GM18867 (cell line): ENCODE results near the gene HS6ST1.
"Not testable (repeated sequence)": the region's sequence is repeated elsewhere in the genome, so short reads cannot be mapped to it uniquely, and the experiment has no call there.

Experiments
- ATAC-seq: cut with Tn5 transposase; IDR thresholded peaks from one replicate; pipeline ENCODE4 v1.9.1; 2021; ENCODE audit warnings: mild to moderate bottlenecking, moderate library complexity; ENCODE audit not compliant: unreplicated experiment

HS6ST1 gene

DNA sequence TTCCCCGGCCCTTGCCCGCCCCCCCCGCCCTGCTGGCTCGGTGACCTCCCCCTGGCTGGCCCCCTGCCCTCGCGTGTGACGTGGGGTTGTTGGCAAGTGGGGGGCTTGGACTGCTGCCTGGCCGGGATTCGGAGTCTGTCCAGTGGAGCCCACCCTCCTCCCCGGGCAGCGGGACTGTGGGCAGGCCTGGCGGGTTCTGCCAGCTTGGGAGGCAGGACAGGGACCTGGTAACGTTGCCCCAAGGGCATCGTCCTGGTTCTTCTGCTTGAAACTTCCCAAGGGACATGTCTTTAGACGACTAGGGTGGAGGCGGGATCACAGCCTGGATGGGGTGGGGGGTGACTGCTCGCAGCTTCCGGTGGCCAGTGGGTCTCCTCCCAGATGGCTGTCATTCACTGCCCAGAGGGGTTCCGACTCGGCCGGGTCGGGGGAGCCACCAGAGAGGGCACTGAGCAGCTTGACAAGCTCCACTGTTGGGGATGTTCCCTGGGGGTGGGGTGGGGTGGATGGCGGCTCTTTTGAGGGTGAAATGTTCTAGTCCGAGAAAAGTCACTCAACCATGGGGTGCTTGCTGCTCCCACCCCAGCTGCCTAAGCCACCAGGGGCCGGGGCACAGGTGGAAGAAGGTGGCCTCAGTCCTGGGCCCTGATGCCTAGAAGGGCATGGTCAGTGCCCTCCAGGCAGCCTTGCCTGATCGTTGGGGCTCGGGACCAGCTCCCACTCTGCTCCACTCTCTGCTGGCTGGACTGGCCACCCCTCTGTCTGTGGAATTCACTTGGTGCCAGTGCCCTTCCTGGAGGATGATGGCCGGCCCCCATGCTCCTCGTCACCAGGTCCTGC is 4.3 kb upstream of the HS6ST1 start:
- no peak for ATAC-seq

DNA sequence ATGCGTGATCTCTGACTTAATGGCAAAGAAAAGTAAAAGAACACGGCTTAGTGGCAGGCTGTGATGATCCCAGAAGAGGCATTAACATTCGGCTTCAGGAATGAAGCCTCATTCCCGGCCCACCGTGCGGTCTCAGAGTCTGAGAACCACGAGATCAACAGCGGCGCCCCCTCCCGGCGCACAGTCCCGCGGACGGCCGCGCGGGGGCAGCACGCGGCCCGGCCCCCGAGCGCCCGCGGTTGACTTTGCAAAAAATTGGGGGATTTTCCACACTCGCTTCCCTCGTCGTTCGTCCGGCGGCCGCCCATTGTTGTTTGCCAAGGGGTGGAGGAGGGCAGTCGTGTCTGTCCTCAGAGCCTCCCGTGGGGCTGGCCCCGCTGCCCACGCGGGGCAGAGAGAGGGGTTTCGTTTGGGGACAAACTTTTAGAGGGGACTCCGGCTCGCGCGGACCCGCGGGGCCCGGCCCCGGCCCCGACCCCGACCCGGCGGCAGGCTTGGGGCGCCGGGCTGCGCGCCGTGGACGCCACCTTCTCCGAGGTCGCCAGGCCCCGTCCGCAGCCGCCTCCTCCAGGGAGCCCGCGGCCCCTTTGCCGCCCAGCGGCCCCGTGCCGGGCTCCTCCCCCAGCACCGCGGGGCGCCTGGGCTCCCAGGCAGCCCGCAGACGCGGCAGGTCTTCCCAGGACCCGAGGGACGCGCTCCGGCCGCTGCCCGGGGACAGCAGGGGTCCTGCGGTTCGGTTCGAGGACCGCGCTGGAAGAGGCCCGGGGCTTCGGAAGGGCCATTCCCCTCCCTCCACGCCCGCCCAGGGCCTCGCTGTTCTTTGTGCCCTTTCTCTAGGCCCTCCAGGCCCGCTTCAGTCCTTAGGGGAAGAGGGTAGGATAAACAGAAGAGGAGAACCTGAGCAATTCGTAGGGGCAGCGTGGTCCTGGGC is 3.4 kb upstream of the HS6ST1 start:
- peak; percentile 54 for ATAC-seq

- no peak for ATAC-seq
Measured at GRCh38 chr2:128320906-128321771, 2.5 kb upstream of the HS6ST1 start.

GRCh38 chr2:128320192-128320905 is 1.7 kb upstream of the HS6ST1 start:
- no peak for ATAC-seq

GRCh38 chr2:128319631-128320191 is 1.0 kb upstream of the HS6ST1 start:
- no peak for ATAC-seq

DNA sequence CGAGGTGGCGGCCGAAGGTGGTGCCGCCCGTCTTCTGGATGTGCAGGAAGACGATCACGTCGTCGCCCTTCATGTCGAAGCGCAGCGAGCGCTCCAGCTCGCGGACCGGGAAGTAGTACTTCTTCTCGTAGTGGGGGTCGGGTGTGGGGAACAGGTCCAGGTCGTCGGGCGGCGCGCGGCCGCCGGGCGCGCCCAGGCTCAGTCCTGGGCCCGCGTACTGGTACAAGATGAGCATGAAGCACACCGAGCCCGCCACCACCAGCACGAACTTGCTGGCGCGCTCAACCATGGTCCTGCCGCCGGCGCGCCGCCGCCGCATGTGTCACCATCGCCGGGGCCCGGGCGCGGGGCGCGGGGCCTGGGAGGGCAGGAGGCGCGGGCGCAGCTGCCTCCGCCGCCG is 423 bp downstream of the HS6ST1 start:
- peak; percentile 7 for ATAC-seq

- ATAC-seq, result not testable (repeated sequence)
Measured at GRCh38 chr2:128317899-128318225, 806 bp downstream of the HS6ST1 start.

DNA sequence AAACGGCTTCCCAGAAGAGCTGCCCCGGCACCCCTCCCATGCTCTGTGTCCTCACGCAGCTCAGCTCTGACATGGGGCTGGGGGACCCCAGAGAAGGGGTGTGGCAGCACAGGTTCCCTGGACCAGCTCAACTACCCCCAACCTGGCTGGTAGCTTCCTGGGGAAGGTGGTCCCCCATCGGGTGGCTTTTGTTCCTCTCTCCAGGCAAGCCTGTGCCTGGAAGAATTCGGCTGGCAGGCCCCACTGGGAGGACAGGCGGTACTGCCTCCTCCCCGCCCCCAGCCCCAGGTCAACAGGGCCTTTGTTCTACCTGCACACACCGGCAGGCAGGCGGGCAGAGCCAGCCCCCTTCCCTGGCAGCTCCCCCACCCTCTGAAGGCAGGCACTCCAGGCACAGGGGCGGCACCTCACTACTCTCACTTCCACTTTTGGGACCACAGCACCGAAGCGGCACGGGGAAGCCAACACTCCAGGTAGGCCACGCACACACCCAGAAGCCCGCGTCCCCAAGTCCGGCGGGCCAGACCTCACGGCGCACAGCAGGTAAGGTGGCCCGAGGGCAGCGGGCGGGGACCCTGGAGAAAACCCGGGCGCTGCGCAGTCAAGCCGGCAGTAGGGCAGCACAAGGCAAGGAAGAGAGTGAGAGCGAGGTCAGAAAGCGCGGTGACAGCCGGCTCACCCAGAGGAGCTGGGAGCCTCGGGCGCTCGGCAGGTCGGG is 1.3 kb downstream of the HS6ST1 start:
- peak; percentile 44 for ATAC-seq

DNA sequence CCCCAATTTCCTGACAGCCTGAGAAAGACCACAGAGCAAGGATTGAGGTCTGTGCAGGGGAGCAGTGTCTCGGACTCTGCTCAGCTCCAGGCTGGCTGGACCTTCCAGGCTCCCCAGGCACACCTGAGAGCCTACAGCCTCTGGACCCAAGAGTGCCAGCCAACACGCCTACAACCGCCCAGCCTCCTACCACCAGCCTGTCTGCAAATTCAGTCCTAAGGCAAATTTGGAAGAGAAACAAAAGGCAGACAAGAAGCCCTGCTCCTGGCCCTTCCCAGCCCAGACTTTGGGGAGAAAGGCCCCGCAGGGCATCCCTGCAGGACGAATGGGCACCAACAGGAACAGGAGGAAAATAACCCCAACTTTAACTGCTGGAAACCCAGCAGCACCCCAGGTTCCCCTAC is 1.9 kb downstream of the HS6ST1 start:
- ATAC-seq, result no peak

DNA sequence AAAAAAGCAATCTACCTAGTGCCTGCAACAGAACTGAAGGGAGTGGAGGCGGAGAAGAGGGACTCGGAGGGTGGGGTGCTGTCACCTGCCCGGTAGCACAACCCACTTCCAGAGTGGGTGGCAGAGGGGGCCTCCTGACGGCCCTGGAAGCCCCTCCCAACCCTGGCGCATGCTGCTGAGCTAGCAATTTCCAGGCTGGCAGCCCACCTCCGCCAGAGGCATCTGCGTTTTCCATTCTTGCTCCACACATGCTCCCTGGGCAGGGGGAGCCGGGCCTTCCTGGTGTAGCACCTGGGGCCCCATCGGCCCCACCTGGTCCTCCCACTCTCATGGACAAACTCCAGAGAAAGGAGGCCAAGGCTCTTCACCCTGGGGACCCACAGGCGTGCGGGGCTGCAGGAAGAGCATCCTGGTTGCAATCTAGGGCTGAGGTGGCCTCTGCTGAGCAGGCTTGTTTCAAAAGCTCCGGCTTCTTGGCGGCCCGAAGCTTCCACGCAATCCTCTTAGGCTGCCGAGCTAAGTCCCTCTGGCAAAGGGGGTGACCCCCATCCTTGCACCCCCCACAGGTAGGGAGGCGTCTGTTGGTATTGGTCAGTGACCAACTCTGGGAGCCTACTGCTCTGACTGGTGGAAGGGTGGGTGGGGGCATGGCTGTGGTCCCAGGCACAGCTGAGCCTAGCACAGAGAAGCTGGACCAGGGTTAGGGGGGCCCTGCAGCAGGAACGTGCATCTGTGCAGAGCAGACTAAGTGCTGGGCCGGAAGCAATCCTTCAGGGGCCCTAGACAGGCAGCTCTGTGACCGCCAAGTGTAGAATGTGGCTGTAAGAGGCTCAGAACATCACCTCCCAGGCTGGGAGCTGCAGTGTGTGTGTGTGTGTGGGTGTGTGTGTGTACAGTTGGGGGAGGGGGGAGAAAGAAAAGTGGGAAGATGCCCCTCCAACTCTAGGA is 2.6 kb downstream of the HS6ST1 start:
- ATAC-seq, result no peak

- no peak for ATAC-seq
Measured at GRCh38 chr2:128315122-128315828, 3.4 kb downstream of the HS6ST1 start.

DNA sequence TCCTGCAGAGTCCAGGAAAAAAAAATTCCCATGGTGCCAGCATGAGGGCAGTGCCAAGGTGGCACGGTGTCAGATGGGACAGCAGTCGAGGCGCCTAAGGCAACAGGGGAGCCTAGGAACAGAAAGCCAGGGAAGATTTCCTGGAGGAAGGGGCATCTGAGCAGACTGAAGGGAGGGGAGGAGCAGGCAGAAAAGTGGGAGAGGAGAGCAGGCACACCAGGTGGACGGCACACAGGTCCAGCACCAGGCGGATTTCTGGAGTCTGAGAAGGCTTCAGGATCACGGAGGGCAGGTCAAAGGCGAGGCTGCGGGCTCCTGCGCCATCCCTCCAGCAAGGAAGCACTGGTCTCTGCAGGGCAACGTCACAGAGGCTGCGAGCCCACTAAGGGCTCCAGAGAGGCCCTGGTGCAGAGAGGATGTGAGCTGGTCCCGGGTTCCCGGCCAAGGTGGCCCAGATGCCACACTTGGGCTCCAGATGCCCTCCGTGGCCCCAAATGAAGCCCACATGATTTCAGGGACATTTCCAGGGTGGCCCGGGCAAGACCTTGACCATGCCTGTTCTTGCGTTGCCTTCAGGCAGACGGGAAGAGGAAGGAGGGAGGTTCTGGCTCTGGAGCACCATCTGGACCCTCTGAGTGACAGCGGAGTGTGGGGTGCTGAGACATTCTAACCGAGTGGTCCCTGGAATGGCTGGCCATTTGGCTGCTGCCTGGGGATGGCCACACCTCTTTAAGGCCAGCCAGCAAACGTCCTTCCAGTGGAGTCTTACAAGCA is 4.1 kb downstream of the HS6ST1 start:
- ATAC-seq, result no peak

- no peak for ATAC-seq
Measured at GRCh38 chr2:128313931-128314347, 4.7 kb downstream of the HS6ST1 start.

DNA sequence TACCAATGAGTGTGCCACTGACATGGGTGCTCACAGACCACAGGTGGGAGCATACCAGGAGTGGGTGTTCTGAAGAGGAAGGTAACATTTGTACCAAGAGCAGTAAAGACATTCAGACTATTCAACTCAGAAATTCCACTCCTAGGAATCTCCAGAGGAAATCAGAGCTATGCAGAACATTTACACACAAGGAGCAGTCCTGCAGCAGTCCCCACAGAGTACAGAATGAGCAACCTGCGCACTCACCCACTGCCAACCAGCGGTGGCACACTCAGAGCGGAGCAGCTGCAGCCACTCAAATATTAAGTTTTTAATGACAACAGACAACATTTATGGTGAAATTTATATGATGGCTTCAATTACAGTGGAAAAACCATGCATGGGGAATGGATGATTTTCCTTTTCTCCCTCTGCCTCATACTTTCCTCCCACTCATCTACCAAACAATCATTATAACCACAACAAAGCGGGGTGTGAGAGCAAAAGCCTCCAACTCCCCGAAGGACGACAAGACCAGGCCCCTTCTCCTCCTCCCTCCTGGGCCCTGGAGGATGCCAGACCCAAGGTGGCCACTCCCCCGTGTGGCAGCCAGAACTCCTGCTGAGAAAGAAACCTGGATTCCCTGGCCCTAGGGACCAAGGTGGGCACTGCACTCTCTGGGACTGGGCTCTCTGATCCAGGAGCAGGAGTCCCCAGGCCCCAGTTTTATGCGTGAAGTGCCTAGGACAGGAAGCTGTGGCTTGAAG is 5.4 kb downstream of the HS6ST1 start:
- ATAC-seq, result no peak

DNA sequence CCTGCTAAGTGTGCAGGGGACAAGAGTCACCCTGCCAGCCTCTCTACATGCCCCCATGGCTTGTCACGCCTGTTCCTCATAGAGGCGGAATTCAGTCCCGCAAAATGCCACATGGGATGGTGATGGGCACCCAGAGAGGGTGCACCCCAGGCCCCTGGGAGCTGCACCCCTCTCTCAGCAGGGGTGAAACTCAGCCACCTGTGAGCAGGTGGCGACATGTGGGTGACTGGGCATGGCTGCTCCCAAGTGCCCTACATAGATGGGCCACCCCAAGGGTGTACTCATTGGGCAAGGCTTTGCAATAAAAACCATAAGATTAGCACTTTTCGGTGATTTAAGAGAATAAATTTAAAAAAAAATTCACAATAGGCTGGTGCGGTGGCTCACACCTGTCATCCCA is 6.3 kb downstream of the HS6ST1 start:
- no peak for ATAC-seq

GRCh38 chr2:128311755-128312341 is 6.8 kb downstream of the HS6ST1 start:
- no peak for ATAC-seq
